ENCODE measurements around the gene CDK6. TPM values are rescaled to one million over a fixed set of nuclear protein-coding genes. Genes with fewer than 3 reads are reported as not detected.

Gene CDK6
- total RNA-seq, 1 experiment from 2014 or later, result 41.4 TPM

DNA sequence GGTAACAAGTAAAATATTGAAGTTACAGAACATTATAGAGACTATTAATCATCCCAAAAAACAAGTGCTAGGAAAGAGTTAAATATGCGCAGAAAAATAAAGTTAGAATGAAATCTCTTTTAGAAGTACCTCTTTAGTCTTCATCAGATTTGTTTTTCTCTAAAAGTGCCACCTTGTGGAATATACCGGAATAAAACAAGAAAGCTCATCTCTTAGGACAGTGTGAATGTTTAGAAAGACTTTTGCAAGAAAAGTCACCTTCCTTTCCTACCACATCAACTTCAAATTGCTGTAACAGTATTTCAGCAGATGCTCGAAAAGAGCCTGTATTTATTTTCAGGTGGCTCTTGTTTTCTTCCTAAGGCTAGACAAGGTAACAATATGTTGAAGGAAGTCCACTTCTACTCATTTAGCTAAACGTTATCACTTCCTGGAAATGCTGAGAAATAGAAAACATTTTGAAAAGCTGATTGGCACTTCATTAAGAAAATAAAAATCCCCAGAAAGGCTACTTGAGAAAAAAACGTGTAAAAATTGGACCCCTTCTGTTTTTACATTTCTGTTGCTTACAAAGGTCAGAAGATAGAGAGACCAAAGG is 226.4 kb downstream of the CDK6 start:
- no TSS peak for BruUV-seq (replicated peaks)
- RAD21 ChIA-PET (ENCODE audit: low non-redundant PET in 1 of 2, low total read pairs in 2 of 2, uncharacterized antibody in 2 of 2, unreplicated experiment in 2 of 2), result interaction anchor here in 1 of 2 experiments (0.6 kb wide), 1 partner anchor 339 kb away, joined by 3 read pairs; no protein-coding TSS in a partner anchor
- DNase-seq (ENCODE audit: low read depth, low spot score) (no peak), ATAC-seq (peak; percentile 67)
- TF ChIP-seq, protein P1, sequence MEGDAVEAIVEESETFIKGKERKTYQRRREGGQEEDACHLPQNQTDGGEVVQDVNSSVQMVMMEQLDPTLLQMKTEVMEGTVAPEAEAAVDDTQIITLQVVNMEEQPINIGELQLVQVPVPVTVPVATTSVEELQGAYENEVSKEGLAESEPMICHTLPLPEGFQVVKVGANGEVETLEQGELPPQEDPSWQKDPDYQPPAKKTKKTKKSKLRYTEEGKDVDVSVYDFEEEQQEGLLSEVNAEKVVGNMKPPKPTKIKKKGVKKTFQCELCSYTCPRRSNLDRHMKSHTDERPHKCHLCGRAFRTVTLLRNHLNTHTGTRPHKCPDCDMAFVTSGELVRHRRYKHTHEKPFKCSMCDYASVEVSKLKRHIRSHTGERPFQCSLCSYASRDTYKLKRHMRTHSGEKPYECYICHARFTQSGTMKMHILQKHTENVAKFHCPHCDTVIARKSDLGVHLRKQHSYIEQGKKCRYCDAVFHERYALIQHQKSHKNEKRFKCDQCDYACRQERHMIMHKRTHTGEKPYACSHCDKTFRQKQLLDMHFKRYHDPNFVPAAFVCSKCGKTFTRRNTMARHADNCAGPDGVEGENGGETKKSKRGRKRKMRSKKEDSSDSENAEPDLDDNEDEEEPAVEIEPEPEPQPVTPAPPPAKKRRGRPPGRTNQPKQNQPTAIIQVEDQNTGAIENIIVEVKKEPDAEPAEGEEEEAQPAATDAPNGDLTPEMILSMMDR (IDR thresholded peaks at IDR 0.05 in 2 of 3, conservative IDR thresholded peaks at IDR 0.05 in 1 of 3; ENCODE audit: borderline replicate concordance in 1 of 3, insufficient read depth in 1 of 3, low read depth in 2 of 3, low read length in 2 of 3), result peak; percentile 34 to 48 (median 38); a peak in 5 of 6 replicates
- peak; percentile 35 for TF ChIP-seq RAD21 (IDR thresholded peaks at IDR 0.05; ENCODE audit: low read depth)
- TF ChIP-seq TCF7L2 (IDR thresholded peaks at IDR 0.05; ENCODE audit: borderline replicate concordance, extremely low read depth, insufficient read depth, insufficient read length), result no peak
- H3K4me1 ChIP-seq (ENCODE audit: control insufficient read depth in 1 of 2, insufficient read depth in 2 of 2, low read length in 2 of 2), result peaks cover 0 to 8% of the 10 kb centered on the region in 2 experiments; a peak in 2 of 4 replicates
- H3K4me2 ChIP-seq (ENCODE audit: low read length), result no peak overlapping the region
- H2AFZ ChIP-seq (ENCODE audit: low read depth, low read length, poor library complexity, severe bottlenecking), result no peak overlapping the region
- H3K9me3 ChIP-seq (ENCODE audit: control insufficient read depth in 1 of 2, insufficient read depth in 1 of 2, low read depth in 1 of 2, low read length in 2 of 2), result no peaks in the 10 kb centered on the region
- H3K27ac ChIP-seq (ENCODE audit: low read depth, low read length), result no peak overlapping the region
- H3K4me3 ChIP-seq (replicated peaks in 1 of 2; ENCODE audit: low read depth in 1 of 2, low read length in 2 of 2), result no peak overlapping the region
- H3K9me2 ChIP-seq (ENCODE audit: insufficient read depth), result no peaks in the 10 kb centered on the region
- H4K20me1 ChIP-seq (ENCODE audit: insufficient read depth), result no peaks in the 10 kb centered on the region
- H3K27me3 ChIP-seq (ENCODE audit: insufficient read depth, low read length), result no peaks in the 10 kb centered on the region
- POLR2A ChIA-PET, result interaction anchor here (2.7 kb wide), 1 partner anchor 20 kb away, joined by 11 read pairs; the partner anchor contains the start of gene FAM133B
- CTCF ChIA-PET, result interaction anchor here (0.6 to 2.6 kb wide), 8 partner anchors 10 to 617 kb away, joined by 3 to 11 read pairs (median 4); partner anchors contain the start of genes PEX1 and RBM48
- intact Hi-C loops (cut with micrococcal nuclease), result no loop called here
- no peaks in the 10 kb centered on the region for H3K79me2 ChIP-seq (ENCODE audit: insufficient read depth, low read length)
- H3K36me3 ChIP-seq (ENCODE audit: control insufficient read depth in 1 of 2, insufficient read depth in 2 of 2, low read length in 2 of 2), result peaks cover 0 to 11% of the 10 kb centered on the region in 2 experiments; a peak in 1 of 4 replicates
- no peak overlapping the region for H3K9ac ChIP-seq (ENCODE audit: low read length)

All from HCT116 (cell line).